Colonic mucosa (tissue), 4 donors: ENCODE data around the gene ZMAT2. TPM values are rescaled to one million over a fixed set of nuclear protein-coding genes. Genes with fewer than 3 reads are reported as not detected.

Experiments used
- DNase-seq: peaks from one replicate; pipeline ENCODE4 v3.0.0-alpha.2; 2020
- H3K27ac ChIP-seq: fragments of 200-600 bp; one replicate; pipeline ENCODE4 v1.8.0; 2021
- H3K27me3 ChIP-seq: fragments of 200-600 bp; one replicate; pipeline ENCODE4 v1.8.0; 2021
- H3K36me3 ChIP-seq: fragments of 200-600 bp; one replicate; pipeline ENCODE4 v1.8.0; 2021
- H3K4me1 ChIP-seq: fragments of 200-600 bp; one replicate; pipeline ENCODE4 v1.8.0; 2021; ENCODE audit warnings: mild to moderate bottlenecking
- H3K4me3 ChIP-seq: fragments of 200-600 bp; one replicate; pipeline ENCODE4 v1.8.0; 2021
- H3K9ac ChIP-seq, 2 donors: one replicate each; pipeline ENCODE4 v1.7.0; 2013; ENCODE audit warnings: control low read depth in 2 of 2, low read depth in 2 of 2, low read length in 2 of 2
- H3K9me3 ChIP-seq: fragments of 200-600 bp; one replicate; pipeline ENCODE4 v1.8.0; 2021
- intact Hi-C: fragments of 100-400 bp; cut with DNase I; formaldehyde crosslinking; loops from one replicate; pipeline ENCODE4 v1.14.1; 2022
- total RNA-seq, 2 donors: library from RNA; stranded (reverse); fragmentation: NEBNext Ultra II Directional in 1 of 2; extraction: Animal tissue kit (Norgen Biotek cat#: 25700) in 1 of 2; gene quantifications; one replicate each; pipeline ENCODE4 v1.2.1, GENCODE V29; 2021
- TF ChIP-seq, protein P1 (sequence below): fragments of 200-600 bp; IDR thresholded peaks from one replicate; pipeline ENCODE4 v1.8.0; 2022; ENCODE audit warnings: antibody characterized with exemption, mild to moderate bottlenecking
- donor health status: healthy.
- donor health status: DM: no; HTN: no; CAD: no.
- donor health status: DM: no; HTN: no; CAD: no.

ZMAT2 gene
- total RNA-seq, 2 donors from 2014 or later, result 43.8 to 49.4 TPM

DNA sequence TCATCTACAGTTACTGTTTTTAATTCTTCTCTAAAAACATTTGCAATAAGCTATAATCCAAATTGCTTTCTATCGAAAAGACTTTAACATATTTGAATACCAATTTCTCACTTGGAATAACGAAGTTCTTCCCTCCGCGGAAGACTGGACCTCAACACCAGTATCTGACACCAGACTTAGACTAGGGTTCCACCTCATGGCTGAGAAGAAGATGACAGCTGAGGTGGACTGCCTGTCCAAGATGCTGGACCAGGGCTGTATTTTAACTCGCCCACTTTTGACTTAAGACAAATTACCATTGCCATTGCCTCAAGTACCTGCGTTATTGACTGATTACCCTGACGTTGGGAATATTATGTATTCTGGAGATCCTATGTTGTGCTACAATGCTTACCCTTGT, 34.1 kb downstream of the ZMAT2 start:
- Histone ChIP-seq H3K9ac (no peak overlapping the region), H3K27me3 (peaks cover 5% of the 10 kb centered on the region), H3K4me3 (no peak overlapping the region), H3K36me3 (no peaks in the 10 kb centered on the region), H3K9me3 (no peaks in the 10 kb centered on the region), H3K27ac (no peak overlapping the region), H3K4me1 (no peaks in the 10 kb centered on the region)
- DNase-seq, result no peak
- intact Hi-C loops, result no loop called here
- TF ChIP-seq, protein P1, sequence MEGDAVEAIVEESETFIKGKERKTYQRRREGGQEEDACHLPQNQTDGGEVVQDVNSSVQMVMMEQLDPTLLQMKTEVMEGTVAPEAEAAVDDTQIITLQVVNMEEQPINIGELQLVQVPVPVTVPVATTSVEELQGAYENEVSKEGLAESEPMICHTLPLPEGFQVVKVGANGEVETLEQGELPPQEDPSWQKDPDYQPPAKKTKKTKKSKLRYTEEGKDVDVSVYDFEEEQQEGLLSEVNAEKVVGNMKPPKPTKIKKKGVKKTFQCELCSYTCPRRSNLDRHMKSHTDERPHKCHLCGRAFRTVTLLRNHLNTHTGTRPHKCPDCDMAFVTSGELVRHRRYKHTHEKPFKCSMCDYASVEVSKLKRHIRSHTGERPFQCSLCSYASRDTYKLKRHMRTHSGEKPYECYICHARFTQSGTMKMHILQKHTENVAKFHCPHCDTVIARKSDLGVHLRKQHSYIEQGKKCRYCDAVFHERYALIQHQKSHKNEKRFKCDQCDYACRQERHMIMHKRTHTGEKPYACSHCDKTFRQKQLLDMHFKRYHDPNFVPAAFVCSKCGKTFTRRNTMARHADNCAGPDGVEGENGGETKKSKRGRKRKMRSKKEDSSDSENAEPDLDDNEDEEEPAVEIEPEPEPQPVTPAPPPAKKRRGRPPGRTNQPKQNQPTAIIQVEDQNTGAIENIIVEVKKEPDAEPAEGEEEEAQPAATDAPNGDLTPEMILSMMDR, result peak; percentile 18

DNA sequence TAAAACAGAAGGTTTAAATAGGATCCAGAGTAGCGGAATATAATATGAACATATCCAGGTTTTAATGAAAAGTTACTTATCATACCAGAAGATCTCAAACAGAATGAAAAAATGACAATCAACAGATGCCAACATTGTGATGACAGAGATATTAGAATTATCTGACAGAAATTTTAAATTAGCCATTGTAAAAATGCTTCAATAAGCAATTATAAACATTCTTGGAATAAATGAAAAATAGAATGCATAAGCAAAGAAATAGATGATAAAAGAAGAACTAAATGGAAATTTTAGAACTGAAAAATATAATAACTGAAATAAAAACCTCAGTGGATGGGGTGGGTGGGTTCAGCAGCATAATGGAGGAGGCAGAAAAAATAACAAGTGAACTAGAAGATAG, 37.2 kb downstream of the ZMAT2 start:
- TF ChIP-seq, protein P1, result no peak

DNA sequence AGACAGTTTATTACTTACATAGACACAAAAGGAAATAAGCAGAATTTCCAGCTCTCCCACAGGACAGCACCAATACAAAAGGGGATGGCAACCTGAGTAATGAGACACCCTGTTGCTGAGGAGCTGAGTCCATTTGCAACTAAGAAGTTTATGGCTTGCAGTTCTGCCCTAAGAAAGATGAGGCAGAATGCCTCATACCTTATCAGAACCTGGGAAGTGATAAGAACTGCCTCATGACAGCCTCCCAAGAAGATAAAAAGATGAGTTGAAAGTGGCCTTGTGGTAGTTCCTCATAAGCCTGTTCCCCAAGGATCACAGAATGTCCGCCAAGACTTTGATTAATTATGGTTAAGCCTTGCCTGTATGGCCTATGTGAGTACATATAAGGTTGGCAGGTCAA, 41.7 kb downstream of the ZMAT2 start:
- no peaks in the 10 kb centered on the region for H3K4me1 ChIP-seq
- H3K9me3 ChIP-seq, result no peaks in the 10 kb centered on the region
- H3K4me3 ChIP-seq, result no peak overlapping the region
- no peaks in the 10 kb centered on the region for H3K27me3 ChIP-seq
- H3K9ac ChIP-seq, result no peak overlapping the region
- no peak overlapping the region for H3K27ac ChIP-seq
- intact Hi-C loops, result no loop called here
- H3K36me3 ChIP-seq, result no peaks in the 10 kb centered on the region
- no peak for DNase-seq
- TF ChIP-seq, protein P1, result no peak

More for the DNA sequence above, 37.2 kb downstream of the ZMAT2 start:
- intact Hi-C loops, result no loop called here
- no peak for DNase-seq
- Histone ChIP-seq H3K9ac (no peak overlapping the region), H3K36me3 (no peaks in the 10 kb centered on the region), H3K4me3 (no peak overlapping the region), H3K4me1 (no peaks in the 10 kb centered on the region), H3K27me3 (peaks cover 5% of the 10 kb centered on the region), H3K9me3 (no peaks in the 10 kb centered on the region), H3K27ac (no peak overlapping the region)

DNA sequence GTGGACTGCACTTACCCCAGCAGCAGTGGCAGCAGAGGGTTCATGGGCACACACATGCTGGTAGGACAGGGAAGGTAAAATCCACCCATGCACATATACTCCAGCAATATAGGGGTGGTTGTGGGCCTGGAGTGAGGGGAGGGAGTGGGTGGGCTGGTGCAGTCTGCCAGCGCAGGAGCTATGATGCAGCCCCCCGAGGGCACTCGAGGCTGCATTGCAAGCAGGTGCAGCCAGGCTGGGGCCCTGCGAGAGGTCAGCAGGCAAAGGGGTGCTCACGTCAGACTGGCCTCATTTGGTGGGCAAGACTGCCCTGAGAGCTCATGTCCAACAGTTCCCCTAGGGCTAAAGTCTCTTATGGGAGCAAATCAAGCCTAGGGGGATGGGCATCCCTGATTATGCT, 53.3 kb downstream of the ZMAT2 start:
- Histone ChIP-seq H3K9ac (no peak overlapping the region), H3K9me3 (no peaks in the 10 kb centered on the region), H3K27me3 (no peaks in the 10 kb centered on the region), H3K4me3 (no peak overlapping the region), H3K4me1 (no peaks in the 10 kb centered on the region), H3K27ac (no peak overlapping the region), H3K36me3 (no peaks in the 10 kb centered on the region)
- intact Hi-C loops, result no loop called here
- TF ChIP-seq, protein P1, result no peak
- DNase-seq, result no peak

Other genes starting within 250 kb of the ZMAT2 start
- gene EIF4EBP3, start 152.8 kb upstream of the ZMAT2 start, total RNA-seq, result 10 to 100 TPM; 13.5 to 13.8 TPM
- gene SRA1, start 143.0 kb upstream of the ZMAT2 start, total RNA-seq, result 10 to 100 TPM; 24.5 to 34.1 TPM
- gene APBB3, start 135.8 kb upstream of the ZMAT2 start, total RNA-seq, result 10 to 100 TPM; 11.0 to 17.0 TPM
- 100 to 1,000 TPM in 1 of 2 donors, 10 to 100 TPM in 1; 78.1 to 129 TPM for gene SLC35A4, start 135.6 kb upstream of the ZMAT2 start, total RNA-seq
- gene CD14, start 67.3 kb upstream of the ZMAT2 start, total RNA-seq, result 10 to 100 TPM; 28.2 to 48.3 TPM
- 10 to 100 TPM in 1 of 2 donors, 1 to 10 TPM in 1; 8.7 to 18.9 TPM for gene TMCO6, start 61.0 kb upstream of the ZMAT2 start, total RNA-seq
- gene NDUFA2, start 52.8 kb upstream of the ZMAT2 start, total RNA-seq, result 100 to 1,000 TPM in 1 of 2 donors, 10 to 100 TPM in 1; 85.4 to 101 TPM
- gene IK, start 52.6 kb upstream of the ZMAT2 start, total RNA-seq, result 10 to 100 TPM; 70.4 to 71.6 TPM
- 10 to 100 TPM; 28.7 to 47.8 TPM for gene WDR55, start 35.5 kb upstream of the ZMAT2 start, total RNA-seq
- gene DND1, start 26.9 kb upstream of the ZMAT2 start, total RNA-seq, result under 1 TPM; 0.16 to 0.89 TPM
- gene HARS1, start 9.1 kb upstream of the ZMAT2 start, total RNA-seq, result 10 to 100 TPM; 41.0 to 66.1 TPM
- gene HARS2, start 9.0 kb upstream of the ZMAT2 start, total RNA-seq, result 10 to 100 TPM; 37.8 to 38.7 TPM
- gene PCDHA1, start 85.7 kb downstream of the ZMAT2 start, total RNA-seq, result under 1 TPM in 1 of 2 donors, not detected in 1; 0.13 TPM
- not detected for gene PCDHA2, start 94.4 kb downstream of the ZMAT2 start, total RNA-seq
- under 1 TPM in 1 of 2 donors, not detected in 1; 0.11 TPM for gene PCDHA3, start 100.6 kb downstream of the ZMAT2 start, total RNA-seq
- gene PCDHA4, start 106.6 kb downstream of the ZMAT2 start, total RNA-seq, result under 1 TPM; 0.47 to 0.58 TPM
- gene PCDHA5, start 121.2 kb downstream of the ZMAT2 start, total RNA-seq, result under 1 TPM; 0.05 to 0.13 TPM
- under 1 TPM; 0.11 to 0.12 TPM for gene PCDHA6, start 127.5 kb downstream of the ZMAT2 start, total RNA-seq
- under 1 TPM; 0.10 to 0.11 TPM for gene PCDHA7, start 133.8 kb downstream of the ZMAT2 start, total RNA-seq
- under 1 TPM in 1 of 2 donors, not detected in 1; 0.10 TPM for gene PCDHA8, start 140.7 kb downstream of the ZMAT2 start, total RNA-seq
- under 1 TPM in 1 of 2 donors, not detected in 1; 0.19 TPM for gene PCDHA9, start 147.9 kb downstream of the ZMAT2 start, total RNA-seq
- gene PCDHA10, start 155.4 kb downstream of the ZMAT2 start, total RNA-seq, result under 1 TPM; 0.07 to 0.37 TPM
- gene PCDHA11, start 168.5 kb downstream of the ZMAT2 start, total RNA-seq, result not detected
- gene PCDHA12, start 174.9 kb downstream of the ZMAT2 start, total RNA-seq, result not detected
- gene PCDHA13, start 181.7 kb downstream of the ZMAT2 start, total RNA-seq, result under 1 TPM; 0.05 TPM
- gene PCDHAC1, start 225.9 kb downstream of the ZMAT2 start, total RNA-seq, result under 1 TPM; 0.10 to 0.11 TPM